ENCODE measurements around the gene LMO7.
A peak's percentile ranks its signal among the peaks of the same experiment; 100 is the strongest.
"Not testable (repeated sequence)": the region's sequence is repeated elsewhere in the genome, so short reads cannot be mapped to it uniquely, and the experiment has no call there.

LMO7 gene

DNA sequence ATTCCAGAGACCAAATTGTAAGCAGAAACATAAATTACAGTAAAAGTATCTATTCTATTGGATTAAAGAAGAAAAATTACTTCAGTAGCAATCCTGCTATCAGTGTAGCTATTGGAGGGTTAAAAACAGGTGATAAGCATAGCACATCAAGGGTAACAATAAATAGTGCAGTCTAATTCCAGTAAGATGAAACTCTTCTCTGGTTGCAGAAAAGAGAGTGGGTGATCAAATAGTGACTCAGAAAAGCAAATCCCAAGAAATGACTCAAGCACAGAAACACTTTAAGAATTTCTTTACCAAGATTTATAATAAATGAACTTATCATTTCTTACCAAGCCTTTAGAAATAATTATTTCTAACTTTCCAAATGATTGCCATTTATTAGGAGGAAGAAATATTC is 135.7 kb downstream of the LMO7 start:
- no peak overlapping the region for H3K4me3 ChIP-seq (ENCODE audit: low read depth, low read length)
- TF ChIP-seq CTCF (conservative IDR thresholded peaks at IDR 0.05; ENCODE audit: low read depth, low read length) = no peak
- peak; percentile 88 for DNase-seq (ENCODE audit: low read depth)

- TF ChIP-seq CTCF (conservative IDR thresholded peaks at IDR 0.05; ENCODE audit: low read depth, low read length) = no peak
- DNase-seq (ENCODE audit: low read depth) = no peak
- H3K4me3 ChIP-seq (ENCODE audit: low read depth, low read length) = no peak overlapping the region
Measured at GRCh38 chr13:75774176-75774575, 138.0 kb downstream of the LMO7 start.

- TF ChIP-seq CTCF (conservative IDR thresholded peaks at IDR 0.05; ENCODE audit: low read depth, low read length) = no peak
- no peak overlapping the region for H3K4me3 ChIP-seq (ENCODE audit: low read depth, low read length)
- DNase-seq (ENCODE audit: low read depth) = no peak
Measured at GRCh38 chr13:75776550-75776949, 140.4 kb downstream of the LMO7 start.

- no peak for TF ChIP-seq CTCF (conservative IDR thresholded peaks at IDR 0.05; ENCODE audit: low read depth, low read length)
- H3K4me3 ChIP-seq (ENCODE audit: low read depth, low read length) = no peak overlapping the region
- DNase-seq (ENCODE audit: low read depth) = no peak
Measured at GRCh38 chr13:75779393-75779792, 143.3 kb downstream of the LMO7 start.

DNA sequence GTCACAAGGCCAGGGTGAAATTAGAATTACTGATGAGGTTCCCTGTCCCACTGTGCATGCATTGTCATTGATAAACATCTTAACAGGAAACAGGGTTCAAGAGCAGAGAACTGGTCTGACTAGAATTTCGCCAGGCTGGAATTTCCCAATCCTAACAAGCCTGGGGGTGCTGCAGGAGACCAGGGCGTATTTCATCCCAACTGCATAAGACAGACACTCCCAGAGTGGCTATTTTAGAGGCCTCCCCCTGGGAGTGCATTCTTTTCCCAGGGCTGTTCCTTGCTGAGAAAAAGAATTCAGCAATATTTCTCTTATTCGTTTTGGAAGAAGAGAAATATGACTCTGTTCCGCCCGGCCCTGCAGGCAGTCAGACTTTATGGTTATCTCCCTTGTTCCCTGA is 144.0 kb downstream of the LMO7 start:
- not testable (repeated sequence) for DNase-seq (ENCODE audit: low read depth); H3K4me3 ChIP-seq (ENCODE audit: low read depth, low read length)

- H3K4me3 ChIP-seq (ENCODE audit: low read depth, low read length) = no peak overlapping the region
- no peak for TF ChIP-seq CTCF (conservative IDR thresholded peaks at IDR 0.05; ENCODE audit: low read depth, low read length)
- no peak for DNase-seq (ENCODE audit: low read depth)
Measured at GRCh38 chr13:75782985-75783384, 146.9 kb downstream of the LMO7 start.

DNA sequence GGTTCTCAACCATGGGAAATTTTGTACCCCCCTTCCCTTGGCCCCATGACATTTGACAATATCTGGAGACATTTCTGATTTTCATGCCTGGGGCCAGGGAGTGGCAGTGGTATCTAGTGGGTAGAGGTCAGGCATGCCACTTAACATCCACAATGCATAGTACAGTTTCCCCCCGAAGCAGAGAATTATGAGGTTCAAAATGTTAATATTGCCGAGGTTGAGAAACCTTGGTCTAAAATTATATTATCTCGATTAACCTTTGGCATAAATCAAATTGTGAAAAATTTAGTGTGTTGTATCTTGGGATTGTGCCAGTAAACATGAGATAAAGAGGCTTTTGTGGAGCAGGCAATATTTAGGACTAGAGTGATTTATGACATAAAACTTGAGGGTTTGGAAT is 147.9 kb downstream of the LMO7 start:
- TF ChIP-seq CTCF (conservative IDR thresholded peaks at IDR 0.05; ENCODE audit: low read depth, low read length) = no peak
- DNase-seq (ENCODE audit: low read depth) = no peak

DNA sequence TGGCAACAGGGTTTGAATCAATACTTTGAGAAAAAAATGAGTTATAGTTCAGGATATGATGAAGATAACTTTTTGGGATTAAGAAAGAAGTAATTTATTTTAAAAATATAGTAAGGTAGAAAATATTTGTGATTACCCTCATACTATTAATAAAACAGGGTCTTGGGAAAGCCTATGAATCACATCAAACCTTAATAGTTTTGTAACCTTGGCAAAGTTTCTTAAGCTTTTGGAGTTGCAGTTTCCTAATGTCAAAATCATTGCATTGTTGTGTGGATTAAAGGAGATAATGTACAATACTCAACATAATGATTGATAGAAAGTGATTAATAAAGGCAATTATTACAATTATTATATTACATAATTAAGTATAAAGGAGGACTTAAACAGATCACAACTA is 149.0 kb downstream of the LMO7 start:
- no peak for TF ChIP-seq CTCF (conservative IDR thresholded peaks at IDR 0.05; ENCODE audit: low read depth, low read length)
- H3K4me3 ChIP-seq (ENCODE audit: low read depth, low read length) = no peak overlapping the region

More for the DNA sequence above, 147.9 kb downstream of the LMO7 start:
- no peak overlapping the region for H3K4me3 ChIP-seq (ENCODE audit: low read depth, low read length)

More for the DNA sequence above, 149.0 kb downstream of the LMO7 start:
- peak; percentile 50 for DNase-seq (ENCODE audit: low read depth)
